ENCODE measurements around the gene TIAM1.

Gene TIAM1

GRCh38 chr21:31201144-31201543, 142.9 kb downstream of the TIAM1 start:
- no peak for DNase-seq

GRCh38 chr21:31198575-31198974, 145.5 kb downstream of the TIAM1 start:
- DNase-seq, result peak; percentile 53

- DNase-seq, result no peak
These were observed 147.3 kb downstream of the TIAM1 start for GRCh38 chr21:31196724-31197123.

GRCh38 chr21:31195334-31196015, 148.6 kb downstream of the TIAM1 start:
- DNase-seq, result no peak

- DNase-seq, result no peak
These were observed 149.4 kb downstream of the TIAM1 start for GRCh38 chr21:31194510-31195293.

- no peak for DNase-seq
These were observed 150.3 kb downstream of the TIAM1 start for GRCh38 chr21:31193761-31194160.

- DNase-seq, result no peak
These were observed 152.5 kb downstream of the TIAM1 start for GRCh38 chr21:31191553-31191952.

- no peak for DNase-seq
These were observed 153.5 kb downstream of the TIAM1 start for GRCh38 chr21:31190516-31190915.

- no peak for DNase-seq
These were observed 156.6 kb downstream of the TIAM1 start for GRCh38 chr21:31187499-31187898.

- no peak for DNase-seq
These were observed 157.1 kb downstream of the TIAM1 start for GRCh38 chr21:31186916-31187315.

- DNase-seq, result no peak
These were observed 158.4 kb downstream of the TIAM1 start for GRCh38 chr21:31185663-31186062.

GRCh38 chr21:31184876-31185275, 159.2 kb downstream of the TIAM1 start:
- no peak for DNase-seq

- no peak for DNase-seq
These were observed 159.6 kb downstream of the TIAM1 start for GRCh38 chr21:31184459-31184858.

GRCh38 chr21:31182231-31183140, 161.6 kb downstream of the TIAM1 start:
- no peak for DNase-seq

- DNase-seq, result no peak
These were observed 162.8 kb downstream of the TIAM1 start for GRCh38 chr21:31181082-31181750.

- DNase-seq, result no peak
These were observed 163.6 kb downstream of the TIAM1 start for GRCh38 chr21:31180256-31181081.

- no peak for DNase-seq
These were observed 167.3 kb downstream of the TIAM1 start for GRCh38 chr21:31176725-31177124.

GRCh38 chr21:31176080-31176551, 167.9 kb downstream of the TIAM1 start:
- no peak for DNase-seq

GRCh38 chr21:31173881-31174555, 170.0 kb downstream of the TIAM1 start:
- DNase-seq, result no peak

GRCh38 chr21:31172328-31172727, 171.7 kb downstream of the TIAM1 start:
- no peak for DNase-seq
